CD4-positive, alpha-beta T cell treated with Interferon gamma for 1 hour (primary cell): ENCODE results near the gene SSBP4.

Experiments
- DNase-seq: peaks from one replicate; pipeline ENCODE4 v3.0.0-alpha.2; 2020

SSBP4 gene

DNA sequence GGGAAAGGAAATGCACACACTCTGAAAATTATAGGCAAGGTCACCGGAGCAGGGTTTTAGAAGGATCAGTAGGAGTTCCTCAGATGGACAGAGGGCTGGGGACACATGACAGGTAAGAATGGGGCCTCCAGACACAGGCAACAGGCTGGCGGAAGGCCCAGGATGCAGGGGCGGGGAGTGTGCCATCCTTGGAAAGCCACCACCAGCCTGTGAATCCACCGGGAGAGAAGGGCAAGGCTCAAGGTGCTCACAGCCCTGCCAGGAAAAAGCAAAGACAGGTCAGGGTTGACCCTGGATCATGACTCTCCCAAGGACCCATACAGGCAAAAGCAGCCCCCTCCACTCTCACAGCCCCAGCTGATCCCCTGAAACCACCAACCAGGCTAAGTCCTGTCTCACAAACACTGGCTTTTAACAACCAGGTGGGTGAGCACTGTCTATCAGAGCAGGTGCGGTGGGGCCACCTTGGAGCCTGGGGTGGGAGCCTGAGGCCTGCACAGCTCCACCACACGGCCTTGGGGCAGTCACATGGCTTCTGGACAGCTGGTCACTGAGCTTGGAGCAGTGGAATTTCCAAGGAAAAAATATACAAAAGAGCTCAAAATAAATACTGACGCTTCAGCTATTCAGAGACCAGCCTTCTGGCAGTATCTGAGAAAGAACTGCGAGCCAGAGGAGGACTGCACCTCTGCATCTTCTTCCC is 54.0 kb downstream of the SSBP4 start:
- DNase-seq = no peak

DNA sequence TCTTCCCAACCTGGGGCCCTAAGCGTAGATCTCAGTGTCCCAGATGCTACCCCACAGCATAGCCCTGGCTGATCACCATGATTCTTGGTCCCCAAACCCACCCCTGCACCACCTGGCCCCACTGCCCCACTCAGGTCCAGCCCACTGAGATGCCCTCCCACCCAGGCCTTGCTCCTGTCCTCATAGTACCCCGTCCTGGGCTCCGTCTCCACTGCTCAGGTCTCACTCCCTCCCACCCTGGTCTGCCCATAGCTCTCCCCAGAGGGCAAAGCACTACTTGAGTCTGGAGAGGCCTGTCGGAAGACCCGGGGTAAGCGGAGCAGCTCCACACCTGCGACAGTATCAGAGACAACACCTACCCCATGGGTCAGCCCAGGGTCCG is 54.5 kb downstream of the SSBP4 start:
- no peak for DNase-seq

DNA sequence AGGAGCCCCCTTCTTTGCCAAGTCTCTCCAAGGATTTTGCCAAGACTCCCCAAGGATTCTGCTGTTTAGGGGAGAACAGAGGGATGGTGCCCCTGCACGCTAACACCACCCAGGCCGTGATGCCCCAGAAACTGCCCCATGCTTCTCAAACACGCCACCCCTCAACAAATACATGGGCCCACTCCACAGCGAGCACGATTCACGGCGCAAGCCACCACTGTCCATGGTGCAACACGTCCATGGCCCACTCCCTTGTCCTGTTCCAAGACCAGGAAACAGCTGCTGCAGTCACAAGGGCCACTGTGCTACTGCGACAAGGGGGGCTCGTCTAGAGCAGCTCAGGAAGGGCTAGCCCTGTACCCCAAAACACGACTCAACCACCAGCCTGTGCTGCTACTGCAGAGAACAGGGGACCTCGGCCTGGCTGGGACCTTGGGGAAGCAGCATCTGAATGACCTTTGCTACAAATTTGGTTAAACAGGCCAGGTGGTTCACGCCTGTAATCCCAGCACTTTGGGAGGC is 55.2 kb downstream of the SSBP4 start:
- no peak for DNase-seq

DNA sequence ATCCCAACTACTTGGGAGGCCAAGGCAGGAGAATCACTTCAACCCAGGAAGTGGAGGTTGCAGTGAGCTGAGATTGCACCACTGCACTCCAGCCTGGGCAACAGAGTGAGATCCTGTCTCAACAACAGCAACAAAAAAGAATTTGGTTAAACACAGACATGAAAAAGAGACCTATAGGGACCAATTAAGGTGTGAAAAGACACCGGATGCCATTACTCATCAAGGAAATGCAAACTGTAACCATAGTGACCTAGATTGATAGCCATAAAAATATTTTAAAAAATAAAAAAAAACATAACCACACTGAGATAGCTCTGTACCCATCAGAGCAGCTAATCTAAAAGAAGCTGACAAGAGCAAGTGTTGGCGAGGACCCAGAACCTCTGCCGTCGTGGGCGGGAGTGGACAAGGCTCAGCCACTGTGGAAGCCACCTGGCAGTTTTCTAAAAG is 55.8 kb downstream of the SSBP4 start:
- peak; percentile 43 for DNase-seq

DNA sequence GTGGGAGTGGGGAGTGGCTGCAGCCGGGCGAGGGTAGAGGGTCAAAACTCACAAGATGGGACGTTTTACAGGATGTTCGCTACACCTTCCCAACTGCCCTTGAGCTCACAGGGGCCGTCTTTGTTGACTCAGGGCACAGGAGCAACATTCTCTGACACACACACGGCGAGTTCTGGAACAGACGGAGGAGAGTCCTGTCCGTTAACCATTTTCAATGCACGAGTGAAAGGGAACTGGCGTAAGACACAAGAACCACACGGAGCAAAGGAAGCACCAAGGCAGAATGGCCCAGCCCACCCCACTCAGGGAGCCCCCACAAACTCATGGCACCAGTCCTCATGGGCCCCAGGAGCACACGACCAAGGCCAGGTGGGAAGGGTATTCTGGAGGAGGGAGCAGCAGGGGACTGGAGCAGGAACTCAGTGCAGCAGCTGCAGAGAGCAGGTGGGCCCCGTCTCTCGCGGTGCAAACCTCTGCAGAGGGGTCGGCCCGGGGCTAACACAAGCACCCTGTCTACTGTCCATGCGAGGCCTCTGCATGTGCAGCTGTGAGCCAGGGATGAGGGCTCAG is 56.6 kb downstream of the SSBP4 start:
- no peak for DNase-seq

DNA sequence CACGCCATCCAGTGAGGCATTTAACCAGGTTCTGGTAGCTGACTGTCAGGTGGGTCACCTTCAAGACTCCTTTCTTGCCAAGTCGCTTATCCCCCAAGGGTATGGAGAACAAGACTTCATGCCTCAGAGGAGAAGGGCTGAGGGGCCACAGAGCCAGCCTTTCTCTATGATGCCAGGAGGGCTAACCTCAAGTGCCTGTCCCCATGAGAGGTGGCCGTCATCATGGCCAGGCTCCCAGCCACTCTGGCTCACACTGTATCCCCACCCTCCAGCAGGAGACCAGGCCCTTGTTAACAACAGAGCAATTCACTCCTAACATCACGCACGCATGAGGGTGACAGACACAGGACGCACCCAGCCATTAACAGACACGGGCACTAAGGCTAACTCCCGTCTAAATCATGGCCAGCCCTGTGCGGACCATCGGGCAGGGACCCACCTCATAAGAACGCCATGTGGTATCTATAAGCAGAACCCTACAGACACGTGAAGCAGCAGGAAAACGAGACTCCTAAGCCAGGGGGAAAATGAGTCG is 57.4 kb downstream of the SSBP4 start:
- no peak for DNase-seq

DNA sequence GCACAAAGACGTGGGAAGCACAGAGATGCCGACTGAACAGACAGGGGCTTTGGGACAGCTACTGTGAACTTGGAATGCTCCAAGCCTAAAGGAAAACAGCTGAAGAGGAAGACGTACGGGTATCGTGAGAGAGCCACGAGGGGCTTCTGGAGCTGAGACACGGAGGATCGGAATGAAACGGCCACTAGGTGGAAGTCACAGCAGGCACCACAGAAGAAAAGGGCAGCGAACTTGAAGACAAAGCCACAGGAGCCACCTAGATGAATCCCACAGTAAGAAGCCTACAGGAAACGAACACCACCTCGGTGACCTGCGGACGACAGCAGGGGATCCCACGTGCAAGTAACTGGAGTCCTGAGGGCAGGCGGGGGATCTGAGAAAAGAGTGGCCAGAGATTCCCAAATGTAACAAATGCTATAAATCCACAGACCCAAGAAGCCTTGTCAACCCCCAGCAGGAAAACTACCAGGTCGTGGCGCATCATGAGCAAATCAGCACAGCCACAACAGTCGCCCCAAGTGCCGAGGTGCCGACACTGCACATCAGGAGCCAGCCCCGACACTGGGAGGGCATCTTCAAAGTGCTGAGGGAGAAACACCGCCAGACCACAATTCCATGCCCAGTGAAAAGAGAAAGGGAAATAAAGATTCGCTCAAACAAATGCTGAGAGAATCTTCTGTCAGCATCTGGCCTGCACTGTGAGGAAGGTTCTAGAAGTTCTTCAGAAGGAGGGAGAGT is 58.0 kb downstream of the SSBP4 start:
- no peak for DNase-seq

DNA sequence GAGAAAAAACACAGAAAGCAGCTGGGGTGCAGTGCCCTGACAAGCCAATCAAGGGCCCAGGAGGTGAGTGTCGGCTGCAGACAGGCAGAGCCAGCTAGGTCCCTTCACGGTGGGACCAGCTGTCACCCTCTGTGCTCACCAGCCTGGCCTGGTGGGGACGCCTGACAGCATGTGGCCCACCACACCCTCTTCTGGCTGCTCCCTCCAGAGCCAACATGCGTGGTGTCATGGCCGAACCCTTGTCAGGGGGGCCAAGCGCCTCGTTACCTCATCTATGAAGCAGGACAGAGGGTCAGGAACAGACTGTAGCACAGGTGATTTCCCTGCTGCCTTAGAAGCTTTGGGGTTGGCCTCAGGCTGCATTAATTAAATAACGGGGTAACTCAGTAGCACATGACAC is 58.8 kb downstream of the SSBP4 start:
- DNase-seq = no peak

DNA sequence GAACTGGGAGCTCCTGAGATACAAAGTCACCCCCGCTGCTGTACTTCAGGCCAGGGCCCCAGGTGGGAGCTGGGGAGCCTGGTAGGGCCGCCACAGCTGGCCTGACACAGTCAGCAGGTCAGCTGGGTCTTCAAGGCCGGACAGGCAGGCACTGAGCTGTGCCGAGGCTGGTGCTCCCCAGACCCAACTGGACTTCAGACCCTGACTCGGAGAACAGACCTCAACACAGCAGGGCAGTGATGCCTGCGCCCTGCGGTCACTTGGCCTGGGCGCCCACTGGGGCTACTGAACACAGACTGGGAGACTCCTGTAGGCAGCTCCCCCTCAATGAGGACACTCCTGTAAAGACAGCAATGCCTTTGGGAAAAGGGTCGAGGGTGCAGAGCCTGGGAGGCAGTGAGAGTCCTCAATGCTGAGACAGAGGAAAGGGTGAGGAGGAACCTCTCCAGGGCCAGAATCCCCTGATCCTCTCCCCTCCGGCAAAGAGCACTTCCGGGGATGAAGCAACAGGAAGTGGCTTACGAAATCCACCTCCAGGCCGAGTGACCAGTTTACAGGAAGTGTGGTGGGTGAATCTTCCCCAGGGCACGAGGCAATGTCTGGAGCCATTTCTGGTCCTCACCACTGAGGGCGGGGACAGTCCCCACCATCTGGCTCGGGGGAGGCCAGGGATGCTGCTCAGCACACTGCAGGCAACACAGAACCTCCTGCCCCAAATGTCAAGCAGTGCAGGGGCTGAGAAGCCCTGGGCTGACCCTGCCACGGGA is 59.5 kb downstream of the SSBP4 start:
- DNase-seq = peak; percentile 80

DNA sequence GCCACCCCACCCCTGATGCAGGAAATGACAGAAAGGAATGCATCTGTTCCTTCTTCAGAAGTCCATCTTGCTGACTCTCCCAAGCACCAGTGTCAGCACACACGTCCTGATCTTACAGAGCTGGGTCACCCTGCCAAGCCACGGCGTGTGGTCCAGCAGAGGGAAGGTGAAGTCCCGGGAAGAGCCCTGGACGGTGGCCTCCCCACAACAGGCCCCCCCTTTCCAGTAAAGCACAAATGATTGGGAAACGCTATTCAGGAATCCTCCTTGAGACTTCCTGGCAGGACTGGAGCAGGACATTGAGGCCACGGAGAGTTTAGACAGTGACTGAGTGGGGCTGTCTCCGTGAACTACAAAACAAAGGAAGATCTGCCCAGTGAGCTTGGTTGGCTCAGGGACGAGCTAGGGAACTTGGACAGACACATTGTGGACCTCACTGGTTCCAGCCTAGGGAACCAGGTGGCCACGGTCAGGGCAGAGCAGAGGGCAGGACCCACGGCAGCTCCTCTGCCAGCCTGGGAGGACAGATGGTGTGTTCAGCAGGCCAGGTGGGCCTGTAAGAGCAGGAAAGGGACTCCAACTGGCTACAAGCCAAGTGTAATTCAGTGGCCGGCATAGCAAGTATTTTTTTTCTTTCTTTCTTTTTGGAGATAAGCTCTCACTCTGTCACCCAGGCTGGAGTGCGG is 61.0 kb downstream of the SSBP4 start:
- no peak for DNase-seq

DNA sequence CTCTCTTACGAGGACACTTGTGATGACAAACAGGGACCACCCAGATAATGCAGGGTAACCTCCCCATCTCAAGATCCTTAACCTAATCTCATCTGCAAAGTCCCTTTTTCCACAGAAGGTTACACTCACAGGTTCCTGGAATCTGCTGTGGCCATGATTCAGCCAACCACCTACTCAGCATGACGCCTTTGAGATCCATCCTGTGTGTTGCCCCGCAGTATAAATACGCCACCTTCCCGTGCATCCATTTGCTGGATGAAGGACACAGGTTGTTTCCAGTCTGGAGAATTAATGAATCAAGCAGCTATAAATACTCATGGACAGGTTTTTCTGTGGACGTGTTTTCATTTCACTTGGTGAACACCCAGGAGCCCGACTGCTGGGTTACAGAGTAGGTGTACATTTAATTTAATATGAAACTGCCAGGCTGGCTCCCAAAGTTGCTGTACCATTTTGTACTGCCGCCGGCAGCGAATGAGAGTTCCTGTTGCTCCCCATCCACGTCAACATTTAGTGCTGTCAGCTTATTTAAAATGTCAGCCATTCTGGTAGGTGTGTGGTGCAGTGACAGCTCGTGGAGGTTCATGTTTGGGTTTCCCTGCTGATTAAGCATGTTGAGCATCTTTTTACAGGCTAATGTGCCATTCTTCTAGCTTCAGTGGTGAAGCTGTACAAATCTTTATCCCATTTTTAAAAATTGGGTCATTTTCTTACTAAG is 62.5 kb downstream of the SSBP4 start:
- DNase-seq = no peak

DNA sequence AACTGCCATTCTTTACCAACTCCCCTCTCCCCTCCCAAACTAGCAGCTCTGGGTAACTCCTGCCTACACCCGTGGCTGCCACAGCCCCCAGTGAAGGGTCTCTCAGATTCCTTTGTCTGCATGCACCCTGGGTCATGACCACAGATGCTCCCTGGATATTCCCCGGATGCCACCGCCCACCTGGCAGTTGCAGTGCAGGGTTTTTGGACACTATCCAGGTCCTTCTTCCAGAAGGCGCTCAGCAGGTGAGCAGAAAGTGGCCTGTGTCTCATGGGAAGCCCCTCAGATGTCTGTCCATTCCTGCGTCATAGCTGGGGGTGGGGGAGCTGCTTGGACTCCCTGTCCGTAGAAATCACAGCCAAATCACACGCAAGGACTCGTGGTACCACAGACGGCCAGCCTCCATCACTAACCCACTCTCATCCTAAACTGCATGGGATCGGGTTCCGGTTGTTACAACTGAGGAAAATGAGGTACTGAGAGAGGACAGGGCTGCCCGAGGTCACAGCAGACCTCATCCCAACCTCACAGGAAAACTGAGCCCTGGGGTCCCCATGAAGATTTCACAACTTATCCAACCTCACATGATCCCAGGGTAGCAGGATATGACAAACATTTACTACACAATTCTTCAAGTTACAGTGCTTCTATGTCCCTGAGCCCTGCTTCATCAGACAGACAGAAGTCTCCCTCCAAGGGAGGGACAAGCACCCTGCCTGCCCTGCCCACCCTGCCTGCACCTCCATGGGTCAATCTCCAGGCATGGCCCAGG is 64.1 kb downstream of the SSBP4 start:
- DNase-seq = no peak
